Chondrocyte (in vitro differentiated cells): ENCODE measurements around the gene NRBP1. TPM values are rescaled to one million over a fixed set of nuclear protein-coding genes. Genes with fewer than 3 reads are reported as not detected.
A peak's percentile ranks its signal among the peaks of the same experiment; 100 is the strongest.

Experiments
- DNase-seq: peaks from one replicate; pipeline ENCODE4 v3.0.0; 2021; ENCODE audit warnings: mixed read lengths, low spot score
- H3K27ac Mint-ChIP-seq: one replicate; pipeline ENCODE4 v1.8.0; 2021; ENCODE audit warnings: mild to moderate bottlenecking, moderate library complexity, mixed read lengths; ENCODE audit not compliant: unreplicated experiment
- H3K27me3 Mint-ChIP-seq: 2 replicates; pipeline ENCODE4 v1.8.0; 2021; ENCODE audit warnings: low read depth, mixed read lengths
- H3K36me3 Mint-ChIP-seq: 2 replicates; pipeline ENCODE4 v1.8.0; 2021; ENCODE audit warnings: low read depth, mixed read lengths
- H3K4me1 Mint-ChIP-seq: 2 replicates; pipeline ENCODE4 v1.8.0; 2021; ENCODE audit warnings: low read depth, mild to moderate bottlenecking, mixed read lengths
- H3K4me3 Mint-ChIP-seq: one replicate; pipeline ENCODE4 v1.8.0; 2021; ENCODE audit warnings: mild to moderate bottlenecking, moderate library complexity, mixed read lengths; ENCODE audit not compliant: unreplicated experiment
- H3K9me3 Mint-ChIP-seq: 2 replicates; pipeline ENCODE4 v1.8.0; 2021; ENCODE audit warnings: low read depth, mixed read lengths
- CTCF ChIP-seq: fragments of 200-600 bp; sonication (generic); IDR thresholded peaks from 2 replicates; pipeline ENCODE4 v1.5.0; 2021; ENCODE audit warnings: antibody characterized with exemption, mild to moderate bottlenecking, moderate library complexity
- long read RNA-seq: library from polyadenylated mRNA; stranded (forward); transcript quantifications from one replicate; pipeline ENCODE4 v2.0.0, GENCODE V29; 2021
- total RNA-seq: library from RNA; stranded (reverse); gene quantifications from 3 replicates; pipeline ENCODE4 v1.2.1, GENCODE V29; 2021

Gene NRBP1
- total RNA-seq, result 125 to 143 TPM (median 128 TPM) in 3 replicates
- long read RNA-seq, transcript NRBP1-203 (18 exons, 2,163 nt), result major isoform, 26 of 285 reads
- long read RNA-seq, partial matches to known transcripts, result 240 of 285 reads
- long read RNA-seq, other reads (novel, unspliced or antisense), result 19 of 285 reads

GRCh38 chr2:27428213-27428977 lies at the start of gene NRBP1:
Gene NRBP1 (plus strand): TSS chr2:27428631. CDS start chr2:27433274, 4,643 bp downstream.
- H3K36me3 Mint-ChIP-seq, result peaks cover 4% of the 10 kb centered on the region
- peak; percentile 96 for DNase-seq
- peak within 1 kb of the TSS; percentile 95 for H3K4me3 Mint-ChIP-seq
- peak; percentile 34 for TF ChIP-seq CTCF
- peaks cover 35% of the 10 kb centered on the region for H3K4me1 Mint-ChIP-seq
- H3K9me3 Mint-ChIP-seq, result no peaks in the 10 kb centered on the region
- H3K27ac Mint-ChIP-seq, result peak within 1 kb of the TSS; percentile 98
- H3K27me3 Mint-ChIP-seq, result no peaks in the 10 kb centered on the region

- Mint-ChIP-seq H3K36me3 (peaks cover 26% of the 10 kb centered on the region), H3K27ac (peak overlapping the region; percentile 98), H3K27me3 (no peaks in the 10 kb centered on the region), H3K4me3 (peak overlapping the region; percentile 85), H3K9me3 (no peaks in the 10 kb centered on the region), H3K4me1 (peaks cover 33% of the 10 kb centered on the region)
- no peak for DNase-seq
- TF ChIP-seq CTCF, result no peak
Measured at GRCh38 chr2:27378809-27379290, 49.6 kb upstream of the NRBP1 start.

GRCh38 chr2:27379383-27379835 lies 49.0 kb upstream of the NRBP1 start:
- Mint-ChIP-seq H3K4me3 (peak overlapping the region; percentile 85), H3K36me3 (peaks cover 29% of the 10 kb centered on the region), H3K27me3 (no peaks in the 10 kb centered on the region), H3K27ac (peak overlapping the region; percentile 98), H3K9me3 (no peaks in the 10 kb centered on the region), H3K4me1 (peaks cover 33% of the 10 kb centered on the region)
- no peak for TF ChIP-seq CTCF
- no peak for DNase-seq

GRCh38 chr2:27379836-27380625 lies 48.4 kb upstream of the NRBP1 start:
- H3K36me3 Mint-ChIP-seq, result peaks cover 25% of the 10 kb centered on the region

More at GRCh38 chr2:27379836-27380625, 48.4 kb upstream of the NRBP1 start:
- no peaks in the 10 kb centered on the region for H3K9me3 Mint-ChIP-seq
- DNase-seq, result no peak
- peaks cover 33% of the 10 kb centered on the region for H3K4me1 Mint-ChIP-seq
- H3K27me3 Mint-ChIP-seq, result no peaks in the 10 kb centered on the region
- peak overlapping the region; percentile 85 for H3K4me3 Mint-ChIP-seq
- TF ChIP-seq CTCF, result no peak
- peak overlapping the region; percentile 98 for H3K27ac Mint-ChIP-seq
